Tibial nerve (tissue), 4 donors: ENCODE measurements around the gene BCAR1. TPM values are rescaled to one million over a fixed set of nuclear protein-coding genes. Genes with fewer than 3 reads are reported as not detected.
A peak's percentile ranks its signal among the peaks of the same experiment; 100 is the strongest.

Experiments used
- DNase-seq, 2 donors: peaks; one replicate each; pipeline ENCODE4 v3.0.0-alpha.2; 2019; ENCODE audit warnings: low spot score in 2 of 2
- H3K27ac ChIP-seq, 4 donors: fragments of 200-600 bp; sonication (generic) in 3 of 4; one replicate each; pipeline ENCODE4 v1.5.1; 2017 to 2019; ENCODE audit warnings: mild to moderate bottlenecking in 1 of 4
- H3K27me3 ChIP-seq, 2 donors: fragments of 200-600 bp; sonication (generic) in 1 of 2; one replicate each; pipeline versions ENCODE4 v1.5.1 to v1.6.0; 2017 to 2019
- H3K36me3 ChIP-seq, 3 donors: fragments of 200-600 bp; sonication (generic); one replicate each; pipeline ENCODE4 v1.5.1; 2018 to 2019
- H3K4me1 ChIP-seq, 4 donors: fragments of 200-600 bp; sonication (generic) in 3 of 4; one replicate each; pipeline ENCODE4 v1.5.1; 2017 to 2019
- H3K4me3 ChIP-seq, 4 donors: fragments of 200-600 bp; sonication (generic) in 3 of 4; one replicate each; pipeline ENCODE4 v1.5.1; 2017 to 2019; ENCODE audit warnings: mild to moderate bottlenecking in 1 of 4, moderate library complexity in 1 of 4
- H3K9me3 ChIP-seq, 4 donors: fragments of 200-600 bp; sonication (generic) in 3 of 4; one replicate each; pipeline ENCODE4 v1.5.1; 2017 to 2019
- CTCF ChIP-seq, 5 experiments: fragments of 200-600 bp in 3 of 5; fragments of 450-650 bp in 2 of 5; sonication (generic) in 3 of 5; IDR thresholded peaks; one replicate each; pipeline ENCODE4 v1.5.1; 2016 to 2019; ENCODE audit warnings: antibody characterized with exemption in 5 of 5, mild to moderate bottlenecking in 3 of 5, moderate library complexity in 2 of 5
- EP300 ChIP-seq, 2 donors: sonication (generic); formaldehyde crosslinking; IDR thresholded peaks; one replicate each; pipeline ENCODE4 v1.6.1; 2017; ENCODE audit warnings: antibody characterized with exemption in 2 of 2, mild to moderate bottlenecking in 1 of 2
- POLR2A ChIP-seq, 2 donors: fragments of 450-650 bp; IDR thresholded peaks; one replicate each; pipeline ENCODE4 v1.6.1; 2017; ENCODE audit warnings: antibody characterized with exemption in 2 of 2, mild to moderate bottlenecking in 2 of 2, moderate library complexity in 2 of 2
- WGBS, 2 donors: methylation state at CpG; one replicate each; pipeline ENCODE4 v1.1.5; 2018; 5-methylcytosine and 5-hydroxymethylcytosine counted together
- total RNA-seq, 4 donors: library from RNA; depleted of rRNA; stranded (reverse); fragments of >200 nt; gene quantifications; one replicate each; pipeline ENCODE4 v1.1.0, GENCODE V29; 2016

BCAR1 gene
- total RNA-seq = 10 to 100 TPM; 41.0 to 57.3 (median 42.9) TPM

DNA sequence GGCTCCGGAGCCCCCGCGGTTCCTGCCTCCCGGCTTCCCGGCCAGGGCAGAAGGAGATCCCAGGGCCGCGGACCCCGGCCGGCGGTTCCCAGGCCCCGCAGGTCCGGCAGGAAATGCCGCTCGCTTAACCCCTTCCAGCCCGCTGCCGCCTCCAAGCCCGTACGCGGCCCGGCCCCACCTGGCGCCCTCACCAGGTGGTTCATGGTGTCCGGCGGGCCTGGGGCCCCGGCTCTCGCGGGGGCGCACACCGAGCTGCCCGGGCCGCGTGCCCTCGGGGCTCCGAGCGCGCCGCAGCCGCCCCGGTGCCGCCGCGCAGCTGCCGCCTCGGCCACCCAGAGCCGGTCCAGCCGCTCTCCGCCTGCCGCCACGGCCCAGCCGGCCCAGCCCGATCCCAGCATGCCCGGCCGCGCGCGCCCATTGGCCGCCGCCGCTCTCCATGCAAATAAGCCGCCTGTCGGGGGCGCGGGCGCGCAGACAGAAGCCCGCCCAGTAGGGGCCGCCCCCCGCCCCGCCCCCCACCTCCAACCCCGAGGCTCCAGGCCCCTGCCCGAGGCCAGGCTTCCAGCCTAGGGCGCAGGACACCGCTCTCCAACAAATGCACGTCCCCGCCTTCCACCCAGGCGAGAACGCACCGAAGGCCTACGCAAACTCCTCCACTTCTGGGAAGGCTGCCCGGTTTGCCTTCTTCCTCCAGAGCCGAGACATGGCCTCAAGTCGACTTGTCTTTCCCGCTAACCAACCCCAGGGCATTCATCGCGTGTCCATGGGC is at the start of gene BCAR1:
Gene BCAR1, minus strand, starts transcription at position 345 of the 769 bp plus-strand sequence. Its CDS starts 142 bp downstream, at position 203.
- Histone ChIP-seq H3K4me1 (peaks cover 3 to 97% (median 80%) of the 10 kb centered on the region in 4 donors), H3K27me3 (no peaks in the 10 kb centered on the region), H3K36me3 (no peaks in the 10 kb centered on the region), H3K4me3 (peak within 1 kb of the TSS; percentile 49 to 93 (median 86)), H3K27ac (peak within 1 kb of the TSS; percentile 68 to 99 (median 95)), H3K9me3 (no peaks in the 10 kb centered on the region)
- TF ChIP-seq POLR2A (IDR thresholded peaks at IDR 0.05) = peak; percentile 57 to 86
- TF ChIP-seq EP300 (IDR thresholded peaks at IDR 0.05) = peak in 1 of 2 donors; percentile 62
- peak in 3 of 5 experiments; percentile 10 to 20 (median 14) for TF ChIP-seq CTCF (IDR thresholded peaks at IDR 0.05)
- 1% methylated on average over 31 to 46 of the region's 84 CpGs for WGBS, 2 donors
- peak; percentile 63 to 75 for DNase-seq

DNA sequence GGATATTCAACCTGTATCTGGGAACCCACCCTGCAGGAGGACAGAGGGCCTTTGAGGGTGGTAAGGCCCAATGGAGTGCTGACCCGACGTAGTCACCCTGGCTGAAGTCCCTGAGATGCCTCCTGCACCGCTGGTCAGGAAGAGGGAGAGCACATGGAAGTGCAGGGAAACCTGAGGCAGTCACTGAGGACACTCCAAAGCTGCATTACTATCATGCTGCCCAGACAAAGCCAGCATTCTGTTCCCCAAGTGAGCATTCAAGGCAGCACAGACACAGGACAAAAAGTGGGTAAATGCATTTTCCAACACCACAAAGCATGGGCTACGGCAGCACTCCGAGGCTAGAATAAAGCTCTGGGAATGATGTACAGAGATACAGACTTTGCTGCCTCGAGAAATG is 46.8 kb upstream of the BCAR1 start:
- Histone ChIP-seq H3K4me3 (no peak overlapping the region), H3K36me3 (peaks cover 0 to 80% (median 0%) of the 10 kb centered on the region in 3 donors), H3K27ac (no peak overlapping the region), H3K27me3 (no peaks in the 10 kb centered on the region), H3K9me3 (no peaks in the 10 kb centered on the region), H3K4me1 (peaks cover 0 to 6% (median 0%) of the 10 kb centered on the region in 4 donors)
- 51 to 66% methylated on average over 6 of the region's 6 CpGs for WGBS, 2 donors
- no peak for TF ChIP-seq POLR2A (IDR thresholded peaks at IDR 0.05)
- TF ChIP-seq CTCF (IDR thresholded peaks at IDR 0.05) = no peak
- TF ChIP-seq EP300 (IDR thresholded peaks at IDR 0.05) = no peak
- no peak for DNase-seq

- Histone ChIP-seq H3K27me3 (no peaks in the 10 kb centered on the region), H3K4me1 (peaks cover 0 to 6% (median 0%) of the 10 kb centered on the region in 4 donors), H3K36me3 (peaks cover 0 to 84% (median under 1%) of the 10 kb centered on the region in 3 donors), H3K4me3 (no peak overlapping the region), H3K9me3 (no peaks in the 10 kb centered on the region), H3K27ac (no peak overlapping the region)
- TF ChIP-seq CTCF (IDR thresholded peaks at IDR 0.05) = no peak
- no peak for TF ChIP-seq POLR2A (IDR thresholded peaks at IDR 0.05)
- TF ChIP-seq EP300 (IDR thresholded peaks at IDR 0.05) = no peak
- no peak for DNase-seq
- 29 to 45% methylated on average over 1 of the region's 1 CpG for WGBS, 2 donors
These were observed 45.2 kb upstream of the BCAR1 start for GRCh38 chr16:75296606-75297005.

DNA sequence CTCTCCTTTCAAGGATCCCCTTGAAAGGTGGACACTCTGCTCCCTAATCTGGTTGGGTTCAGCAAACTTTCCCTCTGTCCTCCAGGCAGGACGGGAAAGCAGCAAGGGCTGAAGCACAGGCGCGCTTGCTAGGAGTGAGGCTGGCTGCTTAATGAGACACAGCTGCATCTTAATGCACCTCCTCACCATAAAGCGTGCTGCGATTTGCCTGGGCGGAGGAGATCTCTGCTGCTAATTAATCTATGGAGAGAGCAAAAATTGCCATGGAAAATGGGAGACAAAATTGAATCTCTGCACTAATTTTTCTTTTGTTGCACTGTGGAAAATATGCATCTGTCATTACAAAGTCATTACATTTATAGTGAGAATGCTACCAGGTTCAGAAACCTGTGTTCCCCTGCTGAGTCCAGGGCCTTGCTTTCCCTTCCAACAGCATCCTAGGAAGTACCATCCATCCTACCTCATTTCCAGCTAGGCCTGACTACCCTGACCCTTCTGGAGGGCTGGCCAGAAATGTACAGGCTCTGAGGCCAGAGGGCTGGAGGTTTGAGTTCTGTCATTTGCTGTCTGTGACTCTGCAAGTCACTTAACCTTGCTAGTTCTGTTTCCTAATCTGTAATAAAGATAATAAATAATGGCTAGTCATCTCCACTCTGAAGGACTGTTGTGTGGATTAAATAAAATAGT is 43.5 kb upstream of the BCAR1 start:
- Histone ChIP-seq H3K27me3 (no peaks in the 10 kb centered on the region), H3K9me3 (no peaks in the 10 kb centered on the region), H3K4me3 (no peak overlapping the region), H3K27ac (no peak overlapping the region), H3K4me1 (peaks cover 0 to 6% (median 0%) of the 10 kb centered on the region in 4 donors), H3K36me3 (peaks cover 0 to 79% (median 4%) of the 10 kb centered on the region in 3 donors)
- no peak for TF ChIP-seq POLR2A (IDR thresholded peaks at IDR 0.05)
- TF ChIP-seq CTCF (IDR thresholded peaks at IDR 0.05) = no peak
- TF ChIP-seq EP300 (IDR thresholded peaks at IDR 0.05) = no peak
- 80 to 82% methylated on average over 6 of the region's 6 CpGs for WGBS, 2 donors
- DNase-seq = no peak

DNA sequence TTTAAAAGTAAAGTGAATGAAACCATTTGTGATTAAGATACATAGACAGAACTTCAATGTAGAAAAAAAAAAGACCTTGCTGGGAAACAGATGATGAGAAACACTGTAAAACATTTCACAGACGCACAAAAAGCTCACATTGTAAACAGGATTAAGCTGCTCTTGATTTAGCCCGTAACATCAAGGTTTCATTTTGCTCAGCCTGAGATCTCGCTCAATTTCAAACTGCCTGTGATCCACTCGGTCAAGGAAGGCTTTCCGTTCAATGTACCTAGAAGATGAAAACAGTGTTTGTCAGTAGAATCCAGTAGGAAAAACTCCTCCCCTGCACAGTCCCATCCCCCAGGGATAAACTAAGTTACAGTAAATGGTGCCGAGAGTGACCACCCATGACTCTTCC is 42.3 kb upstream of the BCAR1 start:
- peaks cover 0 to 6% (median 0%) of the 10 kb centered on the region in 4 donors for H3K4me1 ChIP-seq
- H3K27ac ChIP-seq = no peak overlapping the region
- no peak for TF ChIP-seq POLR2A (IDR thresholded peaks at IDR 0.05)
- TF ChIP-seq EP300 (IDR thresholded peaks at IDR 0.05) = no peak
- TF ChIP-seq CTCF (IDR thresholded peaks at IDR 0.05) = no peak
- H3K9me3 ChIP-seq = no peaks in the 10 kb centered on the region
- H3K27me3 ChIP-seq = no peaks in the 10 kb centered on the region
- DNase-seq = no peak
- peaks cover 0 to 74% (median 4%) of the 10 kb centered on the region in 3 donors for H3K36me3 ChIP-seq
- no peak overlapping the region for H3K4me3 ChIP-seq
- 79 to 84% methylated on average over 6 of the region's 6 CpGs for WGBS, 2 donors
